GM12878 (cell line): ENCODE results near the gene RAB44. TPM values are rescaled to one million over a fixed set of nuclear protein-coding genes. Genes with fewer than 3 reads are reported as not detected.

ENCODE experiments used
- ATAC-seq: fragments of 200-7000 bp; cut with Tn5 transposase; 3 replicates; pipeline ENCODE4 v1.9.1; 2020; ENCODE audit warnings: mild to moderate bottlenecking, moderate library complexity
- BruUV-seq: library from RNA; stranded (reverse); fragments of 400-500 nt; replicated peaks from 2 replicates; lab custom pipeline; 2021; lab: Mats Ljungman, UMichigan
- CTCF ChIA-PET: fragments of 300-600 bp; sonication (Branson Sonifier 250); formaldehyde crosslinking; extraction: SDS; loops from one replicate; lab custom pipeline; 2021; ENCODE audit warnings: inconsistent platforms; lab: Yijun Ruan, JAX
- POLR2A ChIA-PET: fragments of 350-600 bp; formaldehyde crosslinking; extraction: SDS; loops from one replicate; lab custom pipeline; 2021; ENCODE audit warnings: inconsistent platforms; lab: Charles Lee
- RAD21 ChIA-PET: fragments of 300-600 bp; sonication (Branson Sonifier 250); formaldehyde crosslinking; loops from one replicate; lab custom pipeline; 2023; ENCODE audit warnings: antibody characterized with exemption; ENCODE audit not compliant: unreplicated experiment; lab: Charles Lee
- SMC1A ChIA-PET: fragments of 300-600 bp; sonication (Branson Sonifier 250); formaldehyde crosslinking; loops from one replicate; lab custom pipeline; 2023; ENCODE audit not compliant: unreplicated experiment, uncharacterized antibody; lab: Charles Lee
- DNase-seq: peaks from one replicate; pipeline ENCODE4 v3.0.0-alpha.2; 2011; ENCODE audit warnings: low read depth, low spot score
- FAIRE-seq: peaks from 3 replicates; lab custom pipeline; 2011; peaks lifted over from hg19 to GRCh38; lab: Jason Lieb, UNC
- H2AFZ ChIP-seq: 2 replicates; pipeline ENCODE4 v1.6.0; 2011; ENCODE audit warnings: low read depth, low read length, control low read depth; ENCODE audit not compliant: control insufficient read depth
- H3K27ac ChIP-seq: 2 replicates; pipeline ENCODE4 v1.5.1; 2011; ENCODE audit warnings: control low read depth; ENCODE audit not compliant: control insufficient read depth, insufficient read depth
- H3K27me3 ChIP-seq, 2 experiments: replicated peaks in 1 of 2; 2 replicates each; pipeline versions ENCODE4 v1.6.0 to v1.6.1; 2011; ENCODE audit warnings: low read length in 1 of 2; ENCODE audit not compliant: control insufficient read depth in 2 of 2, insufficient read depth in 2 of 2
- H3K36me3 ChIP-seq, 2 experiments: 2 replicates each; pipeline ENCODE4 v1.5.1; 2011; ENCODE audit warnings: low read length in 1 of 2; ENCODE audit not compliant: control insufficient read depth in 2 of 2, insufficient read depth in 2 of 2
- H3K4me1 ChIP-seq: 2 replicates; pipeline ENCODE4 v1.6.1; 2011; ENCODE audit warnings: mild to moderate bottlenecking, low read length, moderate library complexity, mixed read lengths; ENCODE audit not compliant: control insufficient read depth, insufficient read depth
- H3K4me2 ChIP-seq: 2 replicates; pipeline ENCODE4 v1.6.0; 2011; ENCODE audit warnings: control low read depth; ENCODE audit not compliant: control insufficient read depth, insufficient read depth
- H3K4me3 ChIP-seq: fragments of 200-600 bp; sonication (generic); 2 replicates; pipeline ENCODE4 v1.5.1; 2016
- H3K79me2 ChIP-seq: 2 replicates; pipeline ENCODE4 v1.6.0; 2011; ENCODE audit warnings: low read length; ENCODE audit not compliant: control insufficient read depth, insufficient read depth
- H3K9ac ChIP-seq: 2 replicates; pipeline ENCODE4 v1.8.0; 2011; ENCODE audit warnings: low read length, control low read depth, mixed read lengths; ENCODE audit not compliant: control insufficient read depth, insufficient read depth
- H3K9me3 ChIP-seq: replicated peaks from 3 replicates; pipeline ENCODE4 v1.5.1; 2011; ENCODE audit warnings: mild to moderate bottlenecking, low read length; ENCODE audit not compliant: control insufficient read depth, insufficient read depth
- H4K20me1 ChIP-seq: 2 replicates; pipeline ENCODE4 v1.6.0; 2011; ENCODE audit not compliant: control insufficient read depth, insufficient read depth
- ATF7 ChIP-seq: fragments of 450-650 bp; IDR thresholded peaks from 2 replicates; pipeline ENCODE4 v1.6.1; 2016; ENCODE audit warnings: low read depth, mild to moderate bottlenecking
- CEBPZ ChIP-seq: fragments of 150-350 bp; IDR thresholded peaks from 2 replicates; pipeline ENCODE4 v1.6.1; 2016; ENCODE audit warnings: low read depth, low read length
- GATAD2B ChIP-seq: fragments of 450-650 bp; conservative IDR thresholded peaks from 2 replicates; pipeline ENCODE4 v1.6.1; 2017; ENCODE audit warnings: low read depth, mild to moderate bottlenecking, moderate library complexity
- IKZF1 ChIP-seq: fragments of 450-650 bp; conservative IDR thresholded peaks from 2 replicates; pipeline ENCODE4 v1.6.1; 2017; ENCODE audit warnings: antibody characterized with exemption, mild to moderate bottlenecking
- IKZF2 ChIP-seq, 2 experiments: fragments of 450-650 bp; IDR thresholded peaks; 2 replicates each; pipeline ENCODE4 v1.6.1; 2017; ENCODE audit warnings: mild to moderate bottlenecking in 2 of 2, moderate library complexity in 2 of 2
- KAT2A ChIP-seq: conservative IDR thresholded peaks from 2 replicates; pipeline ENCODE4 v1.6.1; 2011; ENCODE audit warnings: low read depth, low read length; ENCODE audit not compliant: control insufficient read depth
- PBX3 ChIP-seq: IDR thresholded peaks from 2 replicates; pipeline ENCODE4 v1.6.1; 2011; ENCODE audit warnings: mild to moderate bottlenecking, low read depth, low read length, moderate library complexity; ENCODE audit not compliant: insufficient replicate concordance
- POLR2AphosphoS5 ChIP-seq: IDR thresholded peaks from 2 replicates; pipeline ENCODE4 v1.6.1; 2011; ENCODE audit warnings: mild to moderate bottlenecking, low read length, inconsistent platforms
- SMAD1 ChIP-seq: fragments of 450-650 bp; IDR thresholded peaks from 2 replicates; pipeline ENCODE4 v1.6.1; 2018; ENCODE audit warnings: mild to moderate bottlenecking, low read depth; ENCODE audit not compliant: partially characterized antibody
- TCF12 ChIP-seq: IDR thresholded peaks from 2 replicates; pipeline ENCODE4 v1.6.1; 2011; ENCODE audit warnings: low read depth, mild to moderate bottlenecking, low read length
- USF2 ChIP-seq: IDR thresholded peaks from 2 replicates; pipeline ENCODE4 v1.6.1; 2011; ENCODE audit warnings: low read depth, low read length, improper control_type of control experiment, borderline replicate concordance
- ZNF622 ChIP-seq: fragments of 450-650 bp; IDR thresholded peaks from 2 replicates; pipeline ENCODE4 v1.6.1; 2017; ENCODE audit warnings: mild to moderate bottlenecking, inconsistent platforms
- WGBS: methylation state at CpG from one replicate; pipeline ENCODE4 v1.1.6; 2016; ENCODE audit warnings: low lambda C conversion rate; ENCODE audit not compliant: insufficient replicate concordance, insufficient coverage; ENCODE audit errors: missing lambda C conversion rate; 5-methylcytosine and 5-hydroxymethylcytosine counted together
- in situ Hi-C: fragments of 300-500 bp; cut with MboI; formaldehyde crosslinking; loops from 9 replicates; pipeline ENCODE4 v1.14.3; 2018; ENCODE audit warnings: mixed read lengths
- intact Hi-C: fragments of 100-400 bp; cut with micrococcal nuclease; formaldehyde crosslinking; loops from one replicate; pipeline ENCODE4 v1.14.2; 2022; ENCODE audit not compliant: unreplicated experiment
- polyA plus RNA-seq, 11 experiments: library from polyadenylated mRNA; depleted of rRNA in 4 of 11; unstranded in 6 of 11; stranded (reverse) in 5 of 11; fragments of >200 nt; fragmentation: Nextera tagmentation in 4 of 11; fragmentation: Illumina TruSeq in 1 of 11; extraction: Ambion mirVana in 4 of 11; extraction: Trizol in 1 of 11; gene quantifications; 1 replicate in 1 of 11; 2 replicates in 10 of 11; pipeline versions ENCODE4 v1.2.1 to v1.2.3, GENCODE V29; 2011 to 2016; ENCODE audit warnings: inconsistent platforms in 2 of 11, missing spikeins in 2 of 11, low read depth in 1 of 11
- total RNA-seq, 4 experiments: library from RNA; depleted of rRNA in 3 of 4; stranded (reverse); fragments of >200 nt in 3 of 4; fragmentation: Illumina TruSeq in 1 of 4; extraction: Trizol in 1 of 4; gene quantifications; 2 replicates each; pipeline versions ENCODE4 v1.2.1 to v1.2.3, GENCODE V29; 2013 to 2021
- TF ChIP-seq, protein P1 (sequence below): fragments of 150-350 bp; IDR thresholded peaks from 2 replicates; pipeline ENCODE4 v1.6.1; 2014; ENCODE audit warnings: mild to moderate bottlenecking, low read depth, low read length
- TF ChIP-seq, protein P2 (sequence below): IDR thresholded peaks from 2 replicates; pipeline ENCODE4 v1.6.1; 2012; ENCODE audit warnings: low read length, inconsistent platforms

RAB44 gene
- total and polyA plus RNA-seq, 10 of the 15 experiments (the other 5 are each of a cell fraction or from before 2014, with no cell fraction given) = 0.01 to 0.08 (median 0.05) TPM; not detected in 2

DNA sequence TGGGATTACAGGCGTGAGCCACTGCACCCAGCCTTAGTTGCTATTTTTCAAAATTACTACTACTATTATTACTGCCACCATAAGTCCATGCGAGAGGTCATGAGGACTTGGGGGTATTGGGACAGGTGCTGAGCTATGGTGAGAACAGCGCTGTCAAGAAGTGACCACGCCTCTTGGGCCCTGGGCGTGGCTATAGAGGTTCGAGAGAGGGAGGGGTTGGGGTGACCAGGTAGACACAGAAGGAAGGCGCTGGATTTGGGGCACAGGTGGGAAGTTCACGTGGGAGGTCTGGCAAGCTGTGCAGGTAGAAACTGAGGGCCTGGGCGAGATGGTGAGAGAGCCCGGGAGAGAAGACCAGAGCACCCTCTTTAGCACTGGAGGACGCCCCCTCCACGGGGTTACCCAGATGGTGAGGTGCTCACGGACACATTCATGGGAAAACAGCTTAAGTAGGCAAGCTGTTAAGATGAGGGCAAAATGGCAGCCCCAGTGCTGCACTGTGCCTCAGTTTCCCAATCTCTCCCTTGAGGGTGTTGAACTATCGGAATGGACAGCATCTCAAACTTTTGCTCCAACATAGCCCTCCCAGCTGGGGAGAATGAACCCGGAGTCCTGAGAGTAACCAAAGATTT is 61.0 kb downstream of the RAB44 start:
- H3K36me3 ChIP-seq = no peaks in the 10 kb centered on the region
- H3K9ac ChIP-seq = no peak overlapping the region
- peak overlapping the region; percentile 28 for H3K4me2 ChIP-seq
- H3K27me3 ChIP-seq = no peaks in the 10 kb centered on the region
- peaks cover 47% of the 10 kb centered on the region for H3K4me1 ChIP-seq
- H3K27ac ChIP-seq = no peak overlapping the region
- in situ Hi-C loops (no loop called here), intact Hi-C loops (loop anchor here (1.0 to 2.0 kb wide), 4 partner anchors 70 to 336 kb away; no protein-coding TSS in a partner anchor)
- H3K4me3 ChIP-seq = no peak overlapping the region
- ChIA-PET SMC1A (interaction anchor here (0.7 to 9.7 kb wide), 31 partner anchors 10 to 557 kb away, joined by 3 to 120 read pairs (median 4); partner anchors contain the start of genes CDKN1A and PPIL1), POLR2A (interaction anchor here (0.6 to 1.5 kb wide), 14 partner anchors 14 to 147 kb away, joined by 3 to 6 read pairs (median 3); partner anchors contain the start of gene CDKN1A), CTCF (interaction anchor here (0.6 to 15.9 kb wide), 39 partner anchors 8 to 450 kb away, joined by 3 to 330 read pairs (median 7); partner anchors contain the start of gene CDKN1A), RAD21 (interaction anchor here (0.8 to 8.6 kb wide), 21 partner anchors 7 to 418 kb away, joined by 3 to 124 read pairs (median 5); partner anchors contain the start of gene CDKN1A)
- no peak for DNase-seq
- H2AFZ ChIP-seq = no peak overlapping the region
- BruUV-seq = no TSS peak
- FAIRE-seq = no peak
- H4K20me1 ChIP-seq = no peaks in the 10 kb centered on the region; the same call in 1 of the 2 replicates
- no peaks in the 10 kb centered on the region for H3K9me3 ChIP-seq
- H3K79me2 ChIP-seq = peaks cover 14% of the 10 kb centered on the region
- ATAC-seq = peak; percentile 32
- WGBS = 39% methylated on average over 15 of the region's 15 CpGs
- TF ChIP-seq POLR2AphosphoS5 (no peak), GATAD2B (peak; percentile 74; the same call in 1 of the 2 replicates), IKZF1 (peak; percentile 51; the same call in 1 of the 2 replicates), ATF7 (no peak), USF2 (no peak), KAT2A (no peak), SMAD1 (no peak), PBX3 (no peak), CEBPZ (no peak), TCF12 (no peak), IKZF2 (IDR thresholded peaks at IDR 0.05) (peak in 1 of 2 experiments; percentile 47; a peak in 1 of 4 replicates), ZNF622 (no peak)
- TF ChIP-seq, protein P1, sequence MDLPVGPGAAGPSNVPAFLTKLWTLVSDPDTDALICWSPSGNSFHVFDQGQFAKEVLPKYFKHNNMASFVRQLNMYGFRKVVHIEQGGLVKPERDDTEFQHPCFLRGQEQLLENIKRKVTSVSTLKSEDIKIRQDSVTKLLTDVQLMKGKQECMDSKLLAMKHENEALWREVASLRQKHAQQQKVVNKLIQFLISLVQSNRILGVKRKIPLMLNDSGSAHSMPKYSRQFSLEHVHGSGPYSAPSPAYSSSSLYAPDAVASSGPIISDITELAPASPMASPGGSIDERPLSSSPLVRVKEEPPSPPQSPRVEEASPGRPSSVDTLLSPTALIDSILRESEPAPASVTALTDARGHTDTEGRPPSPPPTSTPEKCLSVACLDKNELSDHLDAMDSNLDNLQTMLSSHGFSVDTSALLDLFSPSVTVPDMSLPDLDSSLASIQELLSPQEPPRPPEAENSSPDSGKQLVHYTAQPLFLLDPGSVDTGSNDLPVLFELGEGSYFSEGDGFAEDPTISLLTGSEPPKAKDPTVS = no peak
- TF ChIP-seq, protein P2, sequence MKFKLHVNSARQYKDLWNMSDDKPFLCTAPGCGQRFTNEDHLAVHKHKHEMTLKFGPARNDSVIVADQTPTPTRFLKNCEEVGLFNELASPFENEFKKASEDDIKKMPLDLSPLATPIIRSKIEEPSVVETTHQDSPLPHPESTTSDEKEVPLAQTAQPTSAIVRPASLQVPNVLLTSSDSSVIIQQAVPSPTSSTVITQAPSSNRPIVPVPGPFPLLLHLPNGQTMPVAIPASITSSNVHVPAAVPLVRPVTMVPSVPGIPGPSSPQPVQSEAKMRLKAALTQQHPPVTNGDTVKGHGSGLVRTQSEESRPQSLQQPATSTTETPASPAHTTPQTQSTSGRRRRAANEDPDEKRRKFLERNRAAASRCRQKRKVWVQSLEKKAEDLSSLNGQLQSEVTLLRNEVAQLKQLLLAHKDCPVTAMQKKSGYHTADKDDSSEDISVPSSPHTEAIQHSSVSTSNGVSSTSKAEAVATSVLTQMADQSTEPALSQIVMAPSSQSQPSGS = no peak
